ENCODE measurements around the gene DXO. TPM values are rescaled to one million over a fixed set of nuclear protein-coding genes. Genes with fewer than 3 reads are reported as not detected.
A peak's percentile ranks its signal among the peaks of the same experiment; 100 is the strongest.

Gene DXO
- total RNA-seq, 1 experiment from 2014 or later = 38.1 TPM

DNA sequence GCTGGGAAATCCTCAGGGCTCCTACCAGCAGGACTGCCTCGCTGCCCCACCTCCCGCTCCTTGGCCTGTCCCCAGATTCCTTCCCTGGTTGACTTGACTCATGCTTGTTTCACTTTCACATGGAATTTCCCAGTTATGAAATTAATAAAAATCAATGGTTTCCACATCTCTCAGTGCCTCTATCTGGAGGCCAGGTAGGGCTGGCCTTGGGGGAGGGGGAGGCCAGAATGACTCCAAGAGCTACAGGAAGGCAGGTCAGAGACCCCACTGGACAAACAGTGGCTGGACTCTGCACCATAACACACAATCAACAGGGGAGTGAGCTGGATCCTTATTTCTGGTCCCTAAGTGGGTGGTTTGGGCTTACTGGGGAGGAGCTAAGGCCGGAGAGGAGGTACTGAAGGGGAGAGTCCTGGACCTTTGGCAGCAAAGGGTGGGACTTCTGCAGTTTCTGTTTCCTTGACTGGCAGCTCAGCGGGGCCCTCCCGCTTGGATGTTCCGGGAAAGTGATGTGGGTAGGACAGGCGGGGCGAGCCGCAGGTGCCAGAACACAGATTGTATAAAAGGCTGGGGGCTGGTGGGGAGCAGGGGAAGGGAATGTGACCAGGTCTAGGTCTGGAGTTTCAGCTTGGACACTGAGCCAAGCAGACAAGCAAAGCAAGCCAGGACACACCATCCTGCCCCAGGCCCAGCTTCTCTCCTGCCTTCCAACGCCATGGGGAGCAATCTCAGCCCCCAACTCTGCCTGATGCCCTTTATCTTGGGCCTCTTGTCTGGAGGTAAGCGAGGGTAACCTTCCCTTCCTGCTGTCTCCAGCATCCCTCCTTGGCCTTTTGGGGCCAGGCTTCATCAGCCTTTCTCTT lies 26.2 kb downstream of the DXO start, which contains the start of gene CFB:
Gene CFB (plus strand): TSS at position 589 of the 863 bp plus-strand sequence. CDS start 127 bp downstream, at position 716.
- H3K9me3 ChIP-seq (ENCODE audit: control insufficient read depth, insufficient read depth, low read depth, low read length) = no peaks in the 10 kb centered on the region
- intact Hi-C loops (cut with micrococcal nuclease; ENCODE audit: unreplicated experiment) = no loop called here
- no peaks in the 10 kb centered on the region for H3K36me3 ChIP-seq (ENCODE audit: control insufficient read depth, insufficient read depth, low read length)
- CTCF ChIA-PET = no interaction called here
- POLR2A ChIA-PET = no interaction called here
- no TSS peak for BruUV-seq (replicated peaks)
- peaks cover 9% of the 10 kb centered on the region for H3K4me1 ChIP-seq (ENCODE audit: control insufficient read depth, insufficient read depth, low read length)
- DNase-seq (ENCODE audit: low read depth, low spot score) (no peak), ATAC-seq (peak; percentile 68)
- in situ Hi-C loops (cut with HindIII; ENCODE audit: low pct_unique_long_range_greater_than_20kb, low sequenced_read_pairs) = no loop called here
- H3K27ac ChIP-seq (ENCODE audit: low read length) = peak within 1 kb of the TSS; percentile 37; the same call in 1 of the 2 replicates
- H3K4me3 ChIP-seq (ENCODE audit: low read depth in 2 of 2, low read length in 2 of 2) = peak within 1 kb of the TSS in 1 of 2 experiments; percentile 24; a peak in 1 of 4 replicates
- no peak for TF ChIP-seq SIN3A (IDR thresholded peaks at IDR 0.05; ENCODE audit: borderline replicate concordance, insufficient read depth, low read depth, low read length)
- TF ChIP-seq POLR2AphosphoS5 (IDR thresholded peaks at IDR 0.05; ENCODE audit: low read depth, low read length) = no peak
- TF ChIP-seq TCF7L2 (IDR thresholded peaks at IDR 0.05; ENCODE audit: low read depth, low read length) = no peak
- TF ChIP-seq, protein P1, sequence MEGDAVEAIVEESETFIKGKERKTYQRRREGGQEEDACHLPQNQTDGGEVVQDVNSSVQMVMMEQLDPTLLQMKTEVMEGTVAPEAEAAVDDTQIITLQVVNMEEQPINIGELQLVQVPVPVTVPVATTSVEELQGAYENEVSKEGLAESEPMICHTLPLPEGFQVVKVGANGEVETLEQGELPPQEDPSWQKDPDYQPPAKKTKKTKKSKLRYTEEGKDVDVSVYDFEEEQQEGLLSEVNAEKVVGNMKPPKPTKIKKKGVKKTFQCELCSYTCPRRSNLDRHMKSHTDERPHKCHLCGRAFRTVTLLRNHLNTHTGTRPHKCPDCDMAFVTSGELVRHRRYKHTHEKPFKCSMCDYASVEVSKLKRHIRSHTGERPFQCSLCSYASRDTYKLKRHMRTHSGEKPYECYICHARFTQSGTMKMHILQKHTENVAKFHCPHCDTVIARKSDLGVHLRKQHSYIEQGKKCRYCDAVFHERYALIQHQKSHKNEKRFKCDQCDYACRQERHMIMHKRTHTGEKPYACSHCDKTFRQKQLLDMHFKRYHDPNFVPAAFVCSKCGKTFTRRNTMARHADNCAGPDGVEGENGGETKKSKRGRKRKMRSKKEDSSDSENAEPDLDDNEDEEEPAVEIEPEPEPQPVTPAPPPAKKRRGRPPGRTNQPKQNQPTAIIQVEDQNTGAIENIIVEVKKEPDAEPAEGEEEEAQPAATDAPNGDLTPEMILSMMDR (IDR thresholded peaks at IDR 0.05) = no peak
- TF ChIP-seq, protein P2, sequence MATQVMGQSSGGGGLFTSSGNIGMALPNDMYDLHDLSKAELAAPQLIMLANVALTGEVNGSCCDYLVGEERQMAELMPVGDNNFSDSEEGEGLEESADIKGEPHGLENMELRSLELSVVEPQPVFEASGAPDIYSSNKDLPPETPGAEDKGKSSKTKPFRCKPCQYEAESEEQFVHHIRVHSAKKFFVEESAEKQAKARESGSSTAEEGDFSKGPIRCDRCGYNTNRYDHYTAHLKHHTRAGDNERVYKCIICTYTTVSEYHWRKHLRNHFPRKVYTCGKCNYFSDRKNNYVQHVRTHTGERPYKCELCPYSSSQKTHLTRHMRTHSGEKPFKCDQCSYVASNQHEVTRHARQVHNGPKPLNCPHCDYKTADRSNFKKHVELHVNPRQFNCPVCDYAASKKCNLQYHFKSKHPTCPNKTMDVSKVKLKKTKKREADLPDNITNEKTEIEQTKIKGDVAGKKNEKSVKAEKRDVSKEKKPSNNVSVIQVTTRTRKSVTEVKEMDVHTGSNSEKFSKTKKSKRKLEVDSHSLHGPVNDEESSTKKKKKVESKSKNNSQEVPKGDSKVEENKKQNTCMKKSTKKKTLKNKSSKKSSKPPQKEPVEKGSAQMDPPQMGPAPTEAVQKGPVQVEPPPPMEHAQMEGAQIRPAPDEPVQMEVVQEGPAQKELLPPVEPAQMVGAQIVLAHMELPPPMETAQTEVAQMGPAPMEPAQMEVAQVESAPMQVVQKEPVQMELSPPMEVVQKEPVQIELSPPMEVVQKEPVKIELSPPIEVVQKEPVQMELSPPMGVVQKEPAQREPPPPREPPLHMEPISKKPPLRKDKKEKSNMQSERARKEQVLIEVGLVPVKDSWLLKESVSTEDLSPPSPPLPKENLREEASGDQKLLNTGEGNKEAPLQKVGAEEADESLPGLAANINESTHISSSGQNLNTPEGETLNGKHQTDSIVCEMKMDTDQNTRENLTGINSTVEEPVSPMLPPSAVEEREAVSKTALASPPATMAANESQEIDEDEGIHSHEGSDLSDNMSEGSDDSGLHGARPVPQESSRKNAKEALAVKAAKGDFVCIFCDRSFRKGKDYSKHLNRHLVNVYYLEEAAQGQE (IDR thresholded peaks at IDR 0.05; ENCODE audit: insufficient read depth in 1 of 2, low read depth in 2 of 2, low read length in 1 of 2) = no peak
- H3K27me3 ChIP-seq (ENCODE audit: control insufficient read depth, insufficient read depth, low read length) = no peaks in the 10 kb centered on the region

GRCh38 chr6:31945154-31945506 lies 26.8 kb downstream of the DXO start:
- ChIA-PET CTCF (no interaction called here), POLR2A (no interaction called here)
- intact Hi-C loops (cut with micrococcal nuclease; ENCODE audit: unreplicated experiment) = no loop called here
- H3K27ac ChIP-seq (ENCODE audit: low read length) = no peak overlapping the region
- H3K4me3 ChIP-seq (ENCODE audit: low read depth in 2 of 2, low read length in 2 of 2) = no peak overlapping the region; a peak in 1 of 4 replicates
- H3K36me3 ChIP-seq (ENCODE audit: control insufficient read depth, insufficient read depth, low read length) = no peaks in the 10 kb centered on the region
- DNase-seq (ENCODE audit: low read depth, low spot score) (no peak), ATAC-seq (peak; percentile 13; the same call in 1 of the 2 replicates)
- no peaks in the 10 kb centered on the region for H3K9me3 ChIP-seq (ENCODE audit: control insufficient read depth, insufficient read depth, low read depth, low read length)
- H3K4me1 ChIP-seq (ENCODE audit: control insufficient read depth, insufficient read depth, low read length) = peaks cover 15% of the 10 kb centered on the region
- BruUV-seq (replicated peaks) = no TSS peak
- in situ Hi-C loops (cut with HindIII; ENCODE audit: low pct_unique_long_range_greater_than_20kb, low sequenced_read_pairs) = no loop called here
- TF ChIP-seq SIN3A (IDR thresholded peaks at IDR 0.05; ENCODE audit: borderline replicate concordance, insufficient read depth, low read depth, low read length) (no peak), POLR2AphosphoS5 (IDR thresholded peaks at IDR 0.05; ENCODE audit: low read depth, low read length) (no peak), TCF7L2 (IDR thresholded peaks at IDR 0.05; ENCODE audit: low read depth, low read length) (no peak)
- TF ChIP-seq, protein P1 (IDR thresholded peaks at IDR 0.05) = no peak
- TF ChIP-seq, protein P2 (IDR thresholded peaks at IDR 0.05; ENCODE audit: insufficient read depth in 1 of 2, low read depth in 2 of 2, low read length in 1 of 2) = no peak
- no peaks in the 10 kb centered on the region for H3K27me3 ChIP-seq (ENCODE audit: control insufficient read depth, insufficient read depth, low read length)
